Measurements from ENCODE around the gene NPIPB8. TPM values are rescaled to one million over a fixed set of nuclear protein-coding genes. Genes with fewer than 3 reads are reported as not detected.

NPIPB8 gene
- total and polyA plus RNA-seq, 2 of the 13 experiments (the other 11 are each of a cell fraction or from before 2014, with no cell fraction given), result 0.49 to 2.3 TPM

DNA sequence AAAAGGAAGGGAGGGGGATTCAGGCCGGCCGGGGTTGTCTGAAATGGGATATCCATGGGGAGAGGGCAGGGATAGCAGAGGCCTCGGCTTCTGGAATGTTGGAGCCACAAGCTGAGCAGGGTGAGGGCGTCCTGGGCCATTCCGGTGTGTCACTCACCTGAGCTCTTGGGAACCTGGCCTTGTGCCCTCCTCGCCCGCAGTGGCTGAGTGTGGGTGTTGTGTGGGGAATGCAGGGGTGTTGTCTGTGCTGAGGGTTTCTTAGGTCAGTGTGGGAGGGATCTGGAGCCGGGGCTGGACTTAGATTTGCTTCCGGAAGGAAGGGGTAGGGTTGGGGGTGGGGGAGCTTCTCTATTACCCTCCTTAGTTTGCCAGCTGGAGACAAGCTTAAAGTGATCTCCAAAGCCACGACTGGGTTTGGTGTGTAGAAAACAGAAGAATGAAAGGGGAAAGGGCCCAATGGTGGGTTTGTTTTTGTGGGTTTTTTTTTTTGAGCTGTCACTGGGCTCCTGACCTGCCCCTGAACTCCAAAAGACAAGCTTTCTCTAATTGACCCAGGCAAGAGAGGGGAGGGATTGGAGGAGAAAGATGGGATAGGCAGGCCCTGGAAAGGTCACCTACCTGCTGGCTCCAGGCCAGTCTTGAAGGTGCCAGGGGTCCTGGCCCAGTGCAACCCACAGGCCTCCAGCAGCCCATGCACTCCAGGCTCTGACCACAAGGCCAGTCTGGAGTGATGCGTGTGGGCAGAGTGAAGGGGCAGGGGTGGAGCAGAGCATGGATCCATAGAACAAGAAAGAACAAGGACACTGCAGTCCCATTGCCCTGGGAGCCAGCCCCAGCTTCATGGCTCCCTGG is 40.8 kb upstream of the NPIPB8 start, which contains the start of gene SULT1A2 (continued):
- TF ChIP-seq, protein P1, sequence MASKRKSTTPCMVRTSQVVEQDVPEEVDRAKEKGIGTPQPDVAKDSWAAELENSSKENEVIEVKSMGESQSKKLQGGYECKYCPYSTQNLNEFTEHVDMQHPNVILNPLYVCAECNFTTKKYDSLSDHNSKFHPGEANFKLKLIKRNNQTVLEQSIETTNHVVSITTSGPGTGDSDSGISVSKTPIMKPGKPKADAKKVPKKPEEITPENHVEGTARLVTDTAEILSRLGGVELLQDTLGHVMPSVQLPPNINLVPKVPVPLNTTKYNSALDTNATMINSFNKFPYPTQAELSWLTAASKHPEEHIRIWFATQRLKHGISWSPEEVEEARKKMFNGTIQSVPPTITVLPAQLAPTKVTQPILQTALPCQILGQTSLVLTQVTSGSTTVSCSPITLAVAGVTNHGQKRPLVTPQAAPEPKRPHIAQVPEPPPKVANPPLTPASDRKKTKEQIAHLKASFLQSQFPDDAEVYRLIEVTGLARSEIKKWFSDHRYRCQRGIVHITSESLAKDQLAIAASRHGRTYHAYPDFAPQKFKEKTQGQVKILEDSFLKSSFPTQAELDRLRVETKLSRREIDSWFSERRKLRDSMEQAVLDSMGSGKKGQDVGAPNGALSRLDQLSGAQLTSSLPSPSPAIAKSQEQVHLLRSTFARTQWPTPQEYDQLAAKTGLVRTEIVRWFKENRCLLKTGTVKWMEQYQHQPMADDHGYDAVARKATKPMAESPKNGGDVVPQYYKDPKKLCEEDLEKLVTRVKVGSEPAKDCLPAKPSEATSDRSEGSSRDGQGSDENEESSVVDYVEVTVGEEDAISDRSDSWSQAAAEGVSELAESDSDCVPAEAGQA (IDR thresholded peaks at IDR 0.05; ENCODE audit: low read depth), result no peak
- TF ChIP-seq, protein P1 (CRISPR knock-in tag; IDR thresholded peaks at IDR 0.05; ENCODE audit: borderline replicate concordance), result no peak
- TF ChIP-seq ZNF703 (CRISPR knock-in tag; IDR thresholded peaks at IDR 0.05; ENCODE audit: borderline replicate concordance) (no peak), TP53 (CRISPR knock-in tag; conservative IDR thresholded peaks at IDR 0.05) (no peak), ZFP1 (CRISPR knock-in tag; IDR thresholded peaks at IDR 0.05) (no peak), ZNF761 (CRISPR knock-in tag; conservative IDR thresholded peaks at IDR 0.05) (no peak), ZNF343 (CRISPR knock-in tag; IDR thresholded peaks at IDR 0.05) (no peak), SNRNP70 (IDR thresholded peaks at IDR 0.05; ENCODE audit: low read depth, low read length) (no peak), RBAK (CRISPR knock-in tag; IDR thresholded peaks at IDR 0.05) (no peak), ZNF460 (CRISPR knock-in tag; IDR thresholded peaks at IDR 0.05; ENCODE audit: borderline replicate concordance) (no peak), MIER2 (CRISPR knock-in tag; IDR thresholded peaks at IDR 0.05) (no peak), ZNF709 (CRISPR knock-in tag; IDR thresholded peaks at IDR 0.05) (no peak), ZNF441 (CRISPR knock-in tag; IDR thresholded peaks at IDR 0.05; ENCODE audit: borderline replicate concordance) (no peak; the same call in 1 of the 2 replicates), ZNF816 (CRISPR knock-in tag; IDR thresholded peaks at IDR 0.05; ENCODE audit: borderline replicate concordance) (0 out of 2 replicates have a peak, but pooled peaks have one; percentile 39), SP4 (CRISPR knock-in tag; IDR thresholded peaks at IDR 0.05) (no peak), RFX5 (IDR thresholded peaks at IDR 0.05; ENCODE audit: low read depth, low read length) (no peak)
- TF ChIP-seq, protein P2, sequence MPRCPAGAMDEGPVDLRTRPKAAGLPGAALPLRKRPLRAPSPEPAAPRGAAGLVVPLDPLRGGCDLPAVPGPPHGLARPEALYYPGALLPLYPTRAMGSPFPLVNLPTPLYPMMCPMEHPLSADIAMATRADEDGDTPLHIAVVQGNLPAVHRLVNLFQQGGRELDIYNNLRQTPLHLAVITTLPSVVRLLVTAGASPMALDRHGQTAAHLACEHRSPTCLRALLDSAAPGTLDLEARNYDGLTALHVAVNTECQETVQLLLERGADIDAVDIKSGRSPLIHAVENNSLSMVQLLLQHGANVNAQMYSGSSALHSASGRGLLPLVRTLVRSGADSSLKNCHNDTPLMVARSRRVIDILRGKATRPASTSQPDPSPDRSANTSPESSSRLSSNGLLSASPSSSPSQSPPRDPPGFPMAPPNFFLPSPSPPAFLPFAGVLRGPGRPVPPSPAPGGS (CRISPR knock-in tag; IDR thresholded peaks at IDR 0.05), result no peak
- TF ChIP-seq, protein P3, sequence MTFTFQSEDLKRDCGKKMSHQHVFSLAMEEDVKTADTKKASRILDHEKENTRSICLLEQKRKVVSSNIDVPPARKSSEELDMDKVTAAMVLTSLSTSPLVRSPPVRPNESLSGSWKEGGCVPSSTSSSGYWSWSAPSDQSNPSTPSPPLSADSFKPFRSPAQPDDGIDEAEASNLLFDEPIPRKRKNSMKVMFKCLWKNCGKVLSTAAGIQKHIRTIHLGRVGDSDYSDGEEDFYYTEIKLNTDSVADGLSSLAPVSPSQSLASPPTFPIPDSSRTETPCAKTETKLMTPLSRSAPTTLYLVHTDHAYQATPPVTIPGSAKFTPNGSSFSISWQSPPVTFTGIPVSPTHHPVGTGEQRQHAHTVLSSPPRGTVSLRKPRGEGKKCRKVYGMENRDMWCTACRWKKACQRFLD (CRISPR knock-in tag; IDR thresholded peaks at IDR 0.05; ENCODE audit: borderline replicate concordance), result no peak; the same call in 1 of the 2 replicates
- TF ChIP-seq, protein P4, sequence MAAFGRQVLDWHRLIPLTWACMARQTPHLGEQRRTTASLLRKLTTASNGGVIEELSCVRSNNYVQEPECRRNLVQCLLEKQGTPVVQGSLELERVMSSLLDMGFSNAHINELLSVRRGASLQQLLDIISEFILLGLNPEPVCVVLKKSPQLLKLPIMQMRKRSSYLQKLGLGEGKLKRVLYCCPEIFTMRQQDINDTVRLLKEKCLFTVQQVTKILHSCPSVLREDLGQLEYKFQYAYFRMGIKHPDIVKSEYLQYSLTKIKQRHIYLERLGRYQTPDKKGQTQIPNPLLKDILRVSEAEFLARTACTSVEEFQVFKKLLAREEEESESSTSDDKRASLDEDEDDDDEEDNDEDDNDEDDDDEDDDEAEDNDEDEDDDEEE (CRISPR knock-in tag; IDR thresholded peaks at IDR 0.05), result no peak
- TF ChIP-seq, protein P5, sequence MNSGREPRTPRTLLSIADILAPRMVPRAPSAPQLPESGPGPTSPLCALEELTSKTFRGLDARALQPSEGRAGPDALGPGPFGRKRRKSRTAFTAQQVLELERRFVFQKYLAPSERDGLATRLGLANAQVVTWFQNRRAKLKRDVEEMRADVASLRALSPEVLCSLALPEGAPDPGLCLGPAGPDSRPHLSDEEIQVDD (CRISPR knock-in tag; IDR thresholded peaks at IDR 0.05; ENCODE audit: borderline replicate concordance), result no peak

All from HepG2 (cell line).